ENCODE results near the gene ZFR.
"Not testable (repeated sequence)": the region's sequence is repeated elsewhere in the genome, so short reads cannot be mapped to it uniquely, and the experiment has no call there.

ZFR gene

DNA sequence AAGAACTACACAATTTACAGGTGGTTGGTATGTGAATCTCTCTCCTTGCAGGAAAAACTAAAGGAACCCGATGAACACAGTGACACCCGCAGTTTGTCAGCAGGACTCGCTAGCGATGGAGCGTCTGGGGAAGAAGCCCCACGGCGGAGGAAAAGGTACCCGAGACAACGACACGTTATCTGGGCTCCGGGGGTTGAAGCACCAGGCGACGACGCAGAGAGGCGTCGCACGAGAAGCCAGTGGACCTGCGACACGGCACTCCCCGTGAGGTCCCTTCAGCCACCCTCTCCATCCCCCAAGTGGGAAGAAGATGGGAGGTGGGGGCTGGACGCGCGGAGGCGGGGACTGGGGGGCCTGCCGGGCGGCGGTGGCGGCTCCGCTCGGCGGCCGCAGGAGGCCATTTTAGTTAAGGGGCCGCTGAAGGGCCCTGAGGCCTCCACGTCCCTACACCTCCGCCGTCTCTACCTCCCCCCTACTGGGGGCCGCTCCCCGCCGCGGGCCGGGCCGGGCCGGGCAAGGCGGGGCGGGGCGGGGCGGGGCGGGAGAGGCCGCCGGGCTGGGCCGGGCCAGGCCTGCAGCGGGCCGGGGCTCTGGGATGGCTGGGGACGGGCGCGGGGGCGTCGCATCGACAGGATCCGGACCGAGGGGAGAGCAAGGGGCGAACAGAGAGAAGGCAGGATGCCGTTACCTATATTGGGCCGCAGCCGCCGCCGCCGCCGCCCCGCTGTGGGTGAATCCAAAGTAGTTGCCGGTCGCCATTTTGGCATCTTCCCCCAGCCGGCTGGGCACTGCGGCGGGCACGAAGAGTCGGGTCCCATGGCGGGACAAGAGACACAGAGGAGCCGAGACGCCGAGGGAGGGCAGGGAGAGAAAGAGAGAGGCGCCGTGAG is 754 bp downstream of the ZFR start:
- Mint-ChIP-seq H3K4me3 (peak overlapping the region; percentile 87), H3K36me3 (ENCODE audit: low read depth) (no peaks in the 10 kb centered on the region), H3K27me3 (no peaks in the 10 kb centered on the region), H3K4me1 (ENCODE audit: low read depth) (peaks cover 36% of the 10 kb centered on the region), H3K27ac (peak overlapping the region; percentile 83), H3K9me3 (no peaks in the 10 kb centered on the region)
- intact Hi-C loops (cut with micrococcal nuclease) = loop anchor here (2.0 to 10.0 kb wide), 2 partner anchors 143 to 269 kb away; partner anchors contain the start of gene GOLPH3

DNA sequence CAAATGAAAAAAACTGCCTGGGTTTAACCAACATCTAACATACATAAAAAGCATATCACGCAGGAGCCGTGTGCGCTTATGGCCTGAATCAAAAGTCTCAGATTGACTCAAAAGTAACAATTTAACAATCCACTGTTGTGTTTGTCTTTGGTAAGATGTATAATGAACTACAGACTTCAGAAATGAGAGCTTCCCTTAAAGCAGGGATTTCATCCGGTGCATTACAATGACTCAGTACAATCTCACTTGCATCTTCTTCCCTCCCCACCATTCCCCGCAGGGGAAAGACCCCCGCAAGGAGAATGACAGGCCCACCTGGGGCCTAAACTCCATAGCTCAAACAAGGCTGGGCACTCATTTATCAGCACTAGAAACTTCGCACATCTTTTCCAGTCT is 1.4 kb downstream of the ZFR start:
- Mint-ChIP-seq H3K27ac (peak overlapping the region; percentile 83), H3K36me3 (ENCODE audit: low read depth) (no peaks in the 10 kb centered on the region), H3K4me3 (peak overlapping the region; percentile 87), H3K4me1 (ENCODE audit: low read depth) (peaks cover 36% of the 10 kb centered on the region), H3K9me3 (no peaks in the 10 kb centered on the region), H3K27me3 (no peaks in the 10 kb centered on the region)
- intact Hi-C loops (cut with micrococcal nuclease) = loop anchor here (2.0 to 10.0 kb wide), 2 partner anchors 144 to 268 kb away; partner anchors contain the start of gene GOLPH3

DNA sequence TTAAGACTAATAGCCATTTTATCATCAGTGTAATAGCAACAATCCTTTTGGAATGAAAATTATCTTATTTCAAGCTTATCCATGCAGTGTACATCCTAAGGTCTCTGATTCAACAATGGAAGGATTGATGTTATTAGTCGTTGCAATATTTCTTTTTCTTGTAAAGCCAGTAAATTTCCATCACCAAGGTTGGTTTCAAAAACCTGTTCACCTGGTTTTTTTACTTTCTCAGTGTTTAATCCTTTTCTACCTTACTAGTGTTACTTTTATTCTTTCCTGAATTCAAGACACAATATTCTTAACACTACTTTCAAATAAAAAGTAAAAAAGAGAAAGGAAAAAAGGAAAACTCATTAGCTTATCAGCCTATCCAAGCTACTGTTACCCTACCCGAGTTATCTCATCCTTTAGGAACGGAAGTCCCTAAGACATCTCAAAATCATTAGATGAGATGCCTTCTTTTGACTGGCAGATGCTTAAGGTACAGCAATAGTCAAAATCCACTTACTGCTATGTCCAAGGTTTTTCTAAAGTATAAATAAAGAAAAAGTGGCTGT is 5.4 kb downstream of the ZFR start:
- H3K9me3 Mint-ChIP-seq = no peaks in the 10 kb centered on the region
- peaks cover 13% of the 10 kb centered on the region for H3K4me1 Mint-ChIP-seq (ENCODE audit: low read depth)
- intact Hi-C loops (cut with micrococcal nuclease) = no loop called here
- H3K27ac Mint-ChIP-seq = no peak overlapping the region
- no peak overlapping the region for H3K4me3 Mint-ChIP-seq
- no peaks in the 10 kb centered on the region for H3K36me3 Mint-ChIP-seq (ENCODE audit: low read depth)
- no peaks in the 10 kb centered on the region for H3K27me3 Mint-ChIP-seq

DNA sequence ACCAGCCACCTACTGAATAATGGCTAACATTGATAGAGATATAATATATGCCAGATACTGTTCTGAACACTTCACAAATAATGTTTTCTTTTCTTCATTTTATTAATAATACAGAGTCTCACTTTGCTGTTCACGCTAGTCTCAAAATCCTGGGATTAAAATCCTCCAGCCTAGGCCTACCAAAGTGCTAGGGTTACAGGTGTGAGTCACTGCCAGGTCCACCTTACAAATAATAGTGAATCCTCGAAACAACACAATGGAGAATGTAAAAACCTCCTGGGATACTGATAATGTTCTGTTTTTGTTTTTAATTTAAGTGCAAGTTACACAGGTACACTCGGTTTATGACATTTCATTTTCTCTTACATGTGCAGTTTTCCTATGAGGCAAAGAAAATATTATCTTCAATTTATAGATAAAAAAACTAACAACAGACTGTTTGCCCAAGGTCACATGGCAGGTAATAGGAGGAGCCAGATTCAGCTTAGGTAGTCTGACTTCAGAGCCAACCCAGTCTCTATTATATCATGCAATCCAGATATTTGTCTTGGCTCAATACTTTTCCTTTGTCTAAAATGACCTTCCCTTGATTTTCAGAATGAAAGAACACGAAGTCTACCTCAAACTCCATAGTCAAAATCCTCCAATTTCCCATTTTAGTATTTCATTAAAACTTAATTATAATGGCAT is 7.8 kb downstream of the ZFR start:
- peaks cover 7% of the 10 kb centered on the region for H3K36me3 Mint-ChIP-seq (ENCODE audit: low read depth)
- H3K4me3 Mint-ChIP-seq = no peak overlapping the region
- intact Hi-C loops (cut with micrococcal nuclease) = no loop called here
- no peak overlapping the region for H3K27ac Mint-ChIP-seq
- peaks cover 11% of the 10 kb centered on the region for H3K4me1 Mint-ChIP-seq (ENCODE audit: low read depth)
- no peaks in the 10 kb centered on the region for H3K27me3 Mint-ChIP-seq
- no peaks in the 10 kb centered on the region for H3K9me3 Mint-ChIP-seq

DNA sequence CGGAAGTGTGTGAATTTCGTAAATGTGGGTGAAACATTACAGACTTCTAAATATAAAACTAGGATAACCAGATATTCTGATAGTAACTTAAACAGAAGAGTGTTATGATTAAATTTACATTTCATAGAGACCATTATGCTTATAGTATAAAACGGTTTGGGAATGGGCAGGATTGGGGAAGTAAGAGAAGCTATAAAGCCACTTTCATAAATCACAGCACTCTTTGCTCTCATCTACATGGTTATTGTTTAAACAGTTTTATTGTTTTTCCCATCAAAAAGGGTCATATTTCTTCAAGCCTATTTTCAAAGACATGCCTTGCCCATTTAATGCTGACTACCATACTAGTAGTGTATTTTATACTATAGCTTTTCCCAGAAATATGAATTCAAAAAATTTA is 9.2 kb downstream of the ZFR start:
- H3K36me3 Mint-ChIP-seq (ENCODE audit: low read depth) = peaks cover 9% of the 10 kb centered on the region
- intact Hi-C loops (cut with micrococcal nuclease) = no loop called here
- H3K27me3 Mint-ChIP-seq = no peaks in the 10 kb centered on the region
- H3K4me3 Mint-ChIP-seq = no peak overlapping the region
- H3K9me3 Mint-ChIP-seq = no peaks in the 10 kb centered on the region
- H3K27ac Mint-ChIP-seq = no peak overlapping the region
- H3K4me1 Mint-ChIP-seq (ENCODE audit: low read depth) = peaks cover 14% of the 10 kb centered on the region

DNA sequence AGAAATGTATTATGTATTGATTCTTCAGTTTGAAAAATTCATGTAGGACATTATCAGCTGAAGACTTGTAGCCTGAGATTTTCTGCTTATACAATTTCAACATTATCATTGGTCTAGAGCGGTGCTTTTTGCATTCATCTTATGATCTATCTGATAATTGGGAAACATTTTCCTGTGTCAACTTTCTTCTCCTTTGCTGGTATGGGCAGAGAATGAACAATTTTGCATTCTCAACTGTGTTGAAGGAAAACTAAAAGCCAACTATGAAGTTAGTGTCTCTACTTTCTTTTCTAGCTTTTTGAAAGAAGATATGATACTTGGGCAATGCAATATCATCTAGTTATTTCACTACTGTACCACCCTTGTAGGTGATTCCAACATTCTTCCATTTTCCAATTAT is 10.3 kb downstream of the ZFR start:
- intact Hi-C loops (cut with micrococcal nuclease) = no loop called here
- Mint-ChIP-seq H3K4me1 (ENCODE audit: low read depth) (peaks cover 18% of the 10 kb centered on the region), H3K9me3 (no peaks in the 10 kb centered on the region), H3K36me3 (ENCODE audit: low read depth) (peaks cover 21% of the 10 kb centered on the region), H3K27ac (no peak overlapping the region), H3K27me3 (no peaks in the 10 kb centered on the region), H3K4me3 (no peak overlapping the region)

DNA sequence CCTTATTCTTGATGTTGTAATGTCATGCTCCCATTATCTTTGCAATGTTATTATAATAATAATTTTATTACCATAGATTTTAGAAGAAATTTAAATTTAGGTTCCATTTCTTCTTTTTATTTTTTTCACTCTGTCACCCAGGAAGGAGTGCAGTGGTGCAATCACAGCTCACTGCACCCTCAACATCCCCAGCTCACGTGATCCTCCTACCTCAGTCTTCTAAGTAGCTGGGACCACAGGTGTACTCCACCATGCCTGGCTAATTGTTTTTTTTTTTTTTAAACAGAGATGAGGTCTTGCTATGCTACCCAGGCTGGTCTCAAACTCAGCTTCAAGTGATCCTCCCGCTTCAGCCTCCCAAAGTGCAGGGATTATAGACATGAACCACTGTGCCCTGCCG is 11.9 kb downstream of the ZFR start:
- H3K27ac Mint-ChIP-seq = no peak overlapping the region
- intact Hi-C loops (cut with micrococcal nuclease) = no loop called here
- no peaks in the 10 kb centered on the region for H3K27me3 Mint-ChIP-seq
- peaks cover 37% of the 10 kb centered on the region for H3K36me3 Mint-ChIP-seq (ENCODE audit: low read depth)
- peaks cover 18% of the 10 kb centered on the region for H3K4me1 Mint-ChIP-seq (ENCODE audit: low read depth)
- H3K9me3 Mint-ChIP-seq = peaks cover 1% of the 10 kb centered on the region
- H3K4me3 Mint-ChIP-seq = no peak overlapping the region

DNA sequence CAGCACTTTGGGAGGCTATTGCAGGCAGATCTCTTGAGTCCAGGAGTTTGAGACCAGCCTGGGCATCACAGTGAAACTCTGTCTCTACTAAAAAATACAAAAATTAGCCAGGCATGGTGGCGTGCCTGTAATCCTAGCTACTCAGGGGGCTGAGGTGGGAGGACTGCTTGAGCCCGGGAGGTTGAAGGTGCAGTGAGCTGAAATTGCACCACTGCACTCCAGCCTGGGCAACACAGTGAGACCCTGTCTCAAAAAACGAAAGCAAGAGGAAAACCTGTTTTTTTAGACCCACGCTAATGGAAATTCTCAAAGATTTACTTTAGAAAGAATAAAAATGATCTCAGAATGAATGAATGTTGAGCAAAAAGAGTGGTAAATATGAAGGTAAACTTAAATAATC is 13.7 kb downstream of the ZFR start:
- H3K4me3 Mint-ChIP-seq; intact Hi-C loops (cut with micrococcal nuclease); H3K27me3 Mint-ChIP-seq: not testable (repeated sequence)
- peak overlapping the region; percentile 14 for H3K27ac Mint-ChIP-seq
- peaks cover 53% of the 10 kb centered on the region for H3K36me3 Mint-ChIP-seq (ENCODE audit: low read depth)
- peaks cover 14% of the 10 kb centered on the region for H3K9me3 Mint-ChIP-seq
- peaks cover 18% of the 10 kb centered on the region for H3K4me1 Mint-ChIP-seq (ENCODE audit: low read depth)

DNA sequence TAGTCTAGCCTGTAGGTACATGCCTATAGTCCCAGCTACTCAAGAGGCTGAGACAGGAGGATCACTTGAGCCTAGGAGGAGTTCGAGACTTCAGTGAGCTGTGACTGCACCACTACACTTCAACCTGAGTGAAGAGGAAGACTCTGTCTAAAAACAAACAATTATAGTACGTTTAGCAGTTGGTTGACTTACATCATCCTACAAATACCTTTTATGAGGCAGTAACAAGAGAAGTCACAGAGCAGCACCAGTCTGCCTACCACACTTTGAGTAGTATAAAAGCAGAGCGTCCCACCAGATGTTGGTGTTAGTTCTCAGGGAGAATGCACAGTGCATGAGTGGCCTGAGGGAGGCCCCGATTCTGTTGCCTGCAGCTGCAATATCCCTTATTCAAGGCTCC is 16.1 kb downstream of the ZFR start:
- Mint-ChIP-seq H3K36me3 (ENCODE audit: low read depth) (peaks cover 65% of the 10 kb centered on the region), H3K27me3 (no peaks in the 10 kb centered on the region), H3K9me3 (peaks cover 14% of the 10 kb centered on the region), H3K4me3 (no peak overlapping the region), H3K27ac (no peak overlapping the region), H3K4me1 (ENCODE audit: low read depth) (peaks cover 22% of the 10 kb centered on the region)
- intact Hi-C loops (cut with micrococcal nuclease) = no loop called here

DNA sequence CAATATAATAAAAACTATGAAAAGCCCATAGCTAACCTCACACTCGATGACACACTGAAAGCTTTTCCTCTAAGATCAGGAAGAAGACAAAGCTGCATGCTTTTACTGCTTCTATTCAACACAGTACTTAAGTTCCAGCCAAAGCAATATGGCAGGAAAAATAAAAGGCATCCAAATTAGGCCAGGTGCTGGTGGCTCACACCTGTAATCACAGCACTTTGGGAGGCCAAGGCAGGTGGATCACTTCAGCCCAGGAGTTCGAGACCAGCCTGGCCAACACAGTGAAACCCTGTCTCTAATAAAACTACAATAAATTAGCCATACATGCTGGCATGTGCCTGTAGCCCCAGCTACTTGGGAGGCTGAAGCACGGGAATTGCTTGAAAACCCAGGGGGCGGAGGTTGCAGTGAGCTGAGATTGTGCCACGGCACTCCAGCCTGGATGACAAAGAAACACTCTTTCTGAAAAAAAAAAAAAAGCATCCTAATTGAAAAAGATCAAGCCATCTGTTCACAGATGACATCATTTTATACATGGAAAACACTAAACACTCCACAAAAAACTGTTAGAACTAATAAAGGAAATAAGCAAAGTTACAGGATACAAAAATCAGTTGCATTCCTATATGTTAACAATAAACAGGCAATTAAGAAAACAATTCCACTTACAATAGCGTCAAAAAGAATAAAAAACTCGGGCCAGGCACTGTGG is 17.9 kb downstream of the ZFR start:
- intact Hi-C loops (cut with micrococcal nuclease) = no loop called here
- Mint-ChIP-seq H3K9me3 (peaks cover 14% of the 10 kb centered on the region), H3K27ac (no peak overlapping the region), H3K4me3 (no peak overlapping the region), H3K4me1 (ENCODE audit: low read depth) (peaks cover 20% of the 10 kb centered on the region), H3K36me3 (ENCODE audit: low read depth) (peaks cover 57% of the 10 kb centered on the region), H3K27me3 (no peaks in the 10 kb centered on the region)

DNA sequence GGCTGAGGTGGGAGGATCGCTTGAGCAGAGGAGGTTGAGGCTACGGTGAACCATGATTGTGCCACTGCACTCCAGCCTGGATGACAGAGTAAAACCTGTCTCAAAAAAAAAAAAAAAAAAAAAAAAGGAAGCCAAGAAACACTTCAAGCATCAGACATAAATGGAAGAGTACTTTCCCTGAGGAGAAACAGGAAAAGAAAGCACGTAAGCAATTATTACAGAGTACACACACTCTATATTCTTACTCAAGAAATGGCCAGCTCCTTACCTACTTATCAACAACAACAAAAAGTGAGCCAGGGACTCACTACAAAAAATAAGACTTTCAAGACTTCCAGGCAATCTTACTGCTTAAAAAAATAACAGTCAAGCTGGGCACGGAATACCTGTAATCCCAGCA is 21.8 kb downstream of the ZFR start:
- Mint-ChIP-seq H3K36me3 (ENCODE audit: low read depth) (peaks cover 47% of the 10 kb centered on the region), H3K4me1 (ENCODE audit: low read depth) (peaks cover 14% of the 10 kb centered on the region), H3K27ac (no peak overlapping the region), H3K9me3 (peaks cover 14% of the 10 kb centered on the region), H3K4me3 (no peak overlapping the region), H3K27me3 (no peaks in the 10 kb centered on the region)
- intact Hi-C loops (cut with micrococcal nuclease) = no loop called here

DNA sequence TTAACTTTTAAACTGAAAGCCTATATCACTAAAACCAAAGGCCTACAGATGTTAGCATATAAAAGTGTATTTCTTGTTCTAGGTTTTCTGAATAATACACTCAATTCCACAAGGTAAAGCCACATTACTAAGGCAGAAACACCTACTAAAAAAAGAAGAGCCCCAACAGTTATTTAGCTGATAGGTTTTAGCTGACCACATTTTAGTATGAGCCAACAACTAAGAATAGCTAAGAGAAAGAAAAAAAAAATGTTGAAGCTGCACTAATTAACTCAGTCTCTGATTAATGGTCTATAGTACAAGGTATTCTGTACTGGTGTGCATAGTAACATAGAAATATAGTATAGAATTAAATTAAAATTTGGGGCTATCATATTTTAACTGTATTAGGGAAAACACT is 23.5 kb downstream of the ZFR start:
- Mint-ChIP-seq H3K4me3 (no peak overlapping the region), H3K27ac (no peak overlapping the region), H3K36me3 (ENCODE audit: low read depth) (peaks cover 47% of the 10 kb centered on the region), H3K9me3 (no peaks in the 10 kb centered on the region), H3K27me3 (no peaks in the 10 kb centered on the region), H3K4me1 (ENCODE audit: low read depth) (peaks cover 14% of the 10 kb centered on the region)
- intact Hi-C loops (cut with micrococcal nuclease) = no loop called here

DNA sequence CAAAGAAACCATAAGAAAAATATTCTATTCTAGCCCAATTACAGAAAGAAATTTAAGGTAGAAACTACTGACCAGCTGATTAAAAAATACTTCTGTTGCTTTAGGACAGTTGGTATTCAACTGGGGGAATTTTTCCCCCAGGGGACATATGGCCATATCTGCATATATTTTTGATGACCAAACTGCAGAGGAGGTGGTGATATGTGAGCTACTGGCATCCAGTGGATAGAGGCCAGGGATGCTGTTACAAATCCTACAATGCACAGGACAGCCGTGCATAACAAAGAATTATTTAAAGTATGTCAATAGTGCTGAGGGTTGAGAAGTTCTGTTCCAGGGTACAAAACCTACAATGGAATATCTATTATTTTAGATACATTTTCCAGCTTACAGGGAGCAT is 24.0 kb downstream of the ZFR start:
- Mint-ChIP-seq H3K4me1 (ENCODE audit: low read depth) (peaks cover 14% of the 10 kb centered on the region), H3K36me3 (ENCODE audit: low read depth) (peaks cover 52% of the 10 kb centered on the region), H3K9me3 (no peaks in the 10 kb centered on the region), H3K4me3 (no peak overlapping the region), H3K27ac (no peak overlapping the region), H3K27me3 (no peaks in the 10 kb centered on the region)
- intact Hi-C loops (cut with micrococcal nuclease) = no loop called here

DNA sequence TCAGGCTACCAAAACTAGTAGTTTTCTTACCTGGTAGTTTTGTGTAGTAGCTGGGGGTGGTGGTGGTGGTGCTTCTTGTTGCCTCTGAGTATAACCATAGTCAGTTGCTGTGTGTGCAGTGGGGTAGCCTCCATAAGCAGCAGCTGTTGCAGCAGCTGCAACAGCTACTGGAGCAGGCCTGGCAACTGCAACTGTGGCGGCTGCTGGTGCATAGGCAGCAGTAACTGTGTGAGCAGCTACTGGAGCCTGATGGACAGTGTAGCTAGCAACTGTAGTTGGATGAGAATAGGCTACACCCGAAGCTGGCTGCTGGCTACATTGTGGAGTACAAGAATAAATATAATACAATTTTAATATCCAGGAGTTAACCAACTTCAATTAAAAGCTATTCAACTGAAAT is 24.7 kb downstream of the ZFR start:
- intact Hi-C loops (cut with micrococcal nuclease) = no loop called here
- H3K4me3 Mint-ChIP-seq = no peak overlapping the region
- H3K27ac Mint-ChIP-seq = no peak overlapping the region
- H3K4me1 Mint-ChIP-seq (ENCODE audit: low read depth) = peaks cover 14% of the 10 kb centered on the region
- no peaks in the 10 kb centered on the region for H3K9me3 Mint-ChIP-seq
- peaks cover 58% of the 10 kb centered on the region for H3K36me3 Mint-ChIP-seq (ENCODE audit: low read depth)
- no peaks in the 10 kb centered on the region for H3K27me3 Mint-ChIP-seq
